Tibial artery (tissue), 4 donors: Measurements from ENCODE around the gene CCL13.

Experiments
- DNase-seq, 2 donors: peaks; one replicate each; pipeline ENCODE4 v3.0.0-alpha.2; 2019
- H3K27ac ChIP-seq, 2 donors: fragments of 200-600 bp; sonication (generic) in 1 of 2; 1 replicate in 1 of 2; 2 replicates in 1 of 2; pipeline ENCODE4 v1.5.1; 2018 to 2019; ENCODE audit warnings: mild to moderate bottlenecking in 1 of 2
- H3K27me3 ChIP-seq, 2 donors: fragments of 200-600 bp; sonication (generic) in 1 of 2; one replicate each; pipeline versions ENCODE4 v1.5.1 to v1.6.0; 2016 to 2019
- H3K36me3 ChIP-seq, 3 donors: fragments of 200-600 bp; sonication (generic) in 2 of 3; one replicate each; pipeline ENCODE4 v1.5.1; 2016 to 2019; ENCODE audit warnings: mild to moderate bottlenecking in 2 of 3
- H3K4me1 ChIP-seq, 4 donors: fragments of 200-600 bp; sonication (generic) in 2 of 4; 1 replicate in 3 of 4; 2 replicates in 1 of 4; pipeline ENCODE4 v1.5.1; 2016 to 2019
- H3K4me3 ChIP-seq, 2 donors: fragments of 200-600 bp; sonication (generic) in 1 of 2; 1 replicate in 1 of 2; 2 replicates in 1 of 2; pipeline ENCODE4 v1.5.1; 2018 to 2019; ENCODE audit warnings: mild to moderate bottlenecking in 2 of 2
- H3K9me3 ChIP-seq, 3 donors: fragments of 200-600 bp; sonication (generic) in 1 of 3; one replicate each; pipeline ENCODE4 v1.5.1; 2016 to 2019
- CTCF ChIP-seq, 2 experiments: fragments of 200-600 bp in 1 of 2; fragments of 450-650 bp in 1 of 2; IDR thresholded peaks; one replicate each; pipeline ENCODE4 v1.5.1; 2017 to 2019; ENCODE audit warnings: antibody characterized with exemption in 2 of 2, mild to moderate bottlenecking in 1 of 2, moderate library complexity in 1 of 2
- intact Hi-C: fragments of 100-400 bp; cut with DNase I; formaldehyde crosslinking; loops from one replicate; pipeline ENCODE4 v1.15.0; 2023; ENCODE audit warnings: low total_unique reads

The CCL13 gene

GRCh38 chr17:34370997-34371395 lies 14.7 kb downstream of the CCL13 start:
- TF ChIP-seq CTCF (IDR thresholded peaks at IDR 0.05), result no peak
- intact Hi-C loops, result no loop called here
- H3K4me1 ChIP-seq, result no peaks in the 10 kb centered on the region
- no peaks in the 10 kb centered on the region for H3K36me3 ChIP-seq
- no peak for DNase-seq
- H3K27ac ChIP-seq, result no peak overlapping the region
- no peaks in the 10 kb centered on the region for H3K27me3 ChIP-seq
- no peak overlapping the region for H3K4me3 ChIP-seq
- H3K9me3 ChIP-seq, result no peaks in the 10 kb centered on the region

- Histone ChIP-seq H3K27ac (no peak overlapping the region), H3K4me3 (no peak overlapping the region), H3K36me3 (no peaks in the 10 kb centered on the region), H3K27me3 (no peaks in the 10 kb centered on the region), H3K4me1 (no peaks in the 10 kb centered on the region), H3K9me3 (no peaks in the 10 kb centered on the region)
- intact Hi-C loops, result no loop called here
- no peak for DNase-seq
- TF ChIP-seq CTCF (IDR thresholded peaks at IDR 0.05), result no peak
Observed at GRCh38 chr17:34371405-34372100, 15.3 kb downstream of the CCL13 start.

- H3K27me3 ChIP-seq, result no peaks in the 10 kb centered on the region
- TF ChIP-seq CTCF (IDR thresholded peaks at IDR 0.05), result no peak
- H3K36me3 ChIP-seq, result no peaks in the 10 kb centered on the region
- DNase-seq, result no peak
- H3K9me3 ChIP-seq, result no peaks in the 10 kb centered on the region
- H3K4me1 ChIP-seq, result no peaks in the 10 kb centered on the region
- H3K27ac ChIP-seq, result no peak overlapping the region
- intact Hi-C loops, result no loop called here
- H3K4me3 ChIP-seq, result no peak overlapping the region
Observed at GRCh38 chr17:34374457-34374856, 18.2 kb downstream of the CCL13 start.

GRCh38 chr17:34375426-34375997 lies 19.2 kb downstream of the CCL13 start:
- H3K4me1 ChIP-seq, result no peaks in the 10 kb centered on the region
- H3K36me3 ChIP-seq, result no peaks in the 10 kb centered on the region
- DNase-seq, result no peak
- intact Hi-C loops, result no loop called here
- no peaks in the 10 kb centered on the region for H3K9me3 ChIP-seq
- peaks cover 0 to 7% of the 10 kb centered on the region in 2 donors for H3K27me3 ChIP-seq
- H3K4me3 ChIP-seq, result no peak overlapping the region
- H3K27ac ChIP-seq, result no peak overlapping the region
- TF ChIP-seq CTCF (IDR thresholded peaks at IDR 0.05), result no peak

GRCh38 chr17:34377078-34377823 lies 21.0 kb downstream of the CCL13 start:
- peaks cover 0 to 7% of the 10 kb centered on the region in 2 donors for H3K27me3 ChIP-seq
- H3K4me3 ChIP-seq, result no peak overlapping the region
- H3K4me1 ChIP-seq, result no peaks in the 10 kb centered on the region
- intact Hi-C loops, result no loop called here
- no peak for TF ChIP-seq CTCF (IDR thresholded peaks at IDR 0.05)
- H3K27ac ChIP-seq, result no peak overlapping the region
- no peaks in the 10 kb centered on the region for H3K36me3 ChIP-seq
- DNase-seq, result no peak
- H3K9me3 ChIP-seq, result no peaks in the 10 kb centered on the region
